GM19328 (cell line): ENCODE results near the gene ZSWIM5.
"Not testable (repeated sequence)": the region's sequence is repeated elsewhere in the genome, so short reads cannot be mapped to it uniquely, and the experiment has no call there.

Experiments
- ATAC-seq: cut with Tn5 transposase; IDR thresholded peaks from one replicate; pipeline ENCODE4 v1.9.1; 2021; ENCODE audit warnings: mild to moderate bottlenecking, moderate library complexity; ENCODE audit not compliant: unreplicated experiment

Gene ZSWIM5

GRCh38 chr1:45097944-45098343 is 108.5 kb downstream of the ZSWIM5 start:
- ATAC-seq, result no peak

DNA sequence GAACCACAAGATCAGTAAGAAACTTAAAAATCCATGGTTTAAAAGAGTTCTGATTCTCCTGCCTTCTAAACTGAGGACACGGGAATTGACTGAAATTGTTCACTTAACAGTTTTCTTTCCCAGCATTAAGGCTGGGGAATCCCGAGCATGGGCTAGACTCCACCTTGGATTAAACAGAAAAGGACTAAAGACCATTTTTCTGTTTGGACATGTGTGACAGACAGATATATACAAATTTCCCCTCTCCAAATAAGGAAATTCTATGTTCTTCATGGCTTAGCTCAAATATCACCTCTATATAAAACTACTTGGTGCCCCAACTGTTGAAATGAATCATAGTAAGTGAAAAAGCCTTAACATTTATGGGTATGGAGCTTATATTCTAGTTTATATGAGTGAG is 109.3 kb downstream of the ZSWIM5 start:
- no peak for ATAC-seq

DNA sequence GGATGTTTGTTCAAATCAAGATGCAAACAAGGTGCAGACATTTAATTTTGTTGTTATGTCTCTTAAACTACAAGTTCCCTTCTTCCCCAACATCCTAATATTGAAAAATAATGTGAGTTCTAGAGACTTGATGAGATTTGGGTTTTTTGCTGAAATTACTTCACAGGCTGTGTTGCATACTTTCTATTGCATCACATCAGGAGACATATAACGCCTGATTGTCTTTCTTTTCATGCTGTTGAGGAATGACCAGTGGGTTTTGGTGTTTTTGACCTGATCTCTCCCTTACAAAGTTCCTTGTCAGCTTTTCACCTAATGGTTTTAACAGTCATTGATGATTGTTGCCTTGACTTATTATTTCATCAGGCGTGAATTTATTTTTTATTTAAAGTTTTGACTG is 111.0 kb downstream of the ZSWIM5 start:
- ATAC-seq, result no peak

DNA sequence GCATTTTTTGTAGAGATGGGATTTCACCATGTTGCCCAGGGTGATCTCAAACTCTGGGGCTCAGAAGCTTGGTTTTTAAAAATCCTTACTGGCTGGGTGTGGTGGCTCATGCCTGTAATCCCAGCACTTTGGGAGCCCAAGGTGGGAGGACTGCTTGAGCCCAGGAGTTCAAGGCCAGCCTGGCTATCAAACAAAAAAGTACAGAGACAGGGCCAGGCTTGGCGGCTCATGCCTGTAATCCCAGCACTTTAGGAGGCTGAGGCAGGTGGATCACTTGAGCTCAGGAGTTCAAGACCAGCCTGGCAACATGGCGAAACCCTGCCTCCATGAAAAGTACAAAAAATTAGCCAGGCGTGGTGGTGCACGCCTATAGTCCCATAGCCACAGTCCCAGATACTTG is 112.0 kb downstream of the ZSWIM5 start:
- not testable (repeated sequence) for ATAC-seq

GRCh38 chr1:45093334-45093733 is 113.1 kb downstream of the ZSWIM5 start:
- no peak for ATAC-seq

DNA sequence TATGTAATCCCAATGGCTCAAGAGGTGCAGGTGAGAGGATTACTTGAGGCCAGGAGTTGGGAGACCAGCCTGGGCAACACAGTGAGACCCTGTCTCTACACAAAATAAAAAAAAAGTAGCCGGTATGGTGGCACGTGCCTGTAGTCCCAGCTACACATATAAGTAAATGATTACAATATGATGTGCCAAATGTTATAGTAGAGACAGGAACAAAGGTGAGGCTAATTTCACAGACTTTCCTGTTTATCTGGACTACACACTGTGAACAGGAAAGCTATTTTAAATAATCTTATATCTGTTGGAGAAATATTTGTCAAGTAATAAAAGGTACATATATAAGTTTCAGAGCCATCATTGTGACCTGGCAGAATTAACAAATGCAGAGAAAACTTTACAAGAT is 116.7 kb downstream of the ZSWIM5 start:
- no peak for ATAC-seq

GRCh38 chr1:45084562-45084961 is 121.8 kb downstream of the ZSWIM5 start:
- no peak for ATAC-seq

GRCh38 chr1:45079533-45079932 is 126.9 kb downstream of the ZSWIM5 start:
- no peak for ATAC-seq

GRCh38 chr1:45076959-45077358 is 129.4 kb downstream of the ZSWIM5 start:
- not testable (repeated sequence) for ATAC-seq

DNA sequence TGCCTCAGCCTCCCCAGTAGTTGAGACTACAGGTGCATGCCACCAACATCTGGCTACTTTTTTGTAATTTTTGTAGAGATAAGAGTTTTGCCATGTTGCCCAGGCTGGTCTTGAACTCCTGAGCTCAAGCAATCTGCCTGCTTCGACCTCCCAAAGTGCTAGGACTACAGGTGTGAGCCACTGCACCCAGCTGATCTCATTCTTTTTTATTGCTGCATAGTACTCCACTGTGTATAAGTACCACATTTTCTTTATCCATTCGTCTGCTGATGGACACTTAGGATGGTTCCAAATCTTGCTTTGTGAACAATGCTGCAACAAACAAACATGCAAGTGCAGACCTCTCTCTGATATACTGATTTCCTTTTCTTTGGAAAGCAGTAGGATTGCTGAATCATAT is 134.8 kb downstream of the ZSWIM5 start:
- ATAC-seq, result no peak

- no peak for ATAC-seq
Measured at GRCh38 chr1:45067806-45068205, 138.6 kb downstream of the ZSWIM5 start.

DNA sequence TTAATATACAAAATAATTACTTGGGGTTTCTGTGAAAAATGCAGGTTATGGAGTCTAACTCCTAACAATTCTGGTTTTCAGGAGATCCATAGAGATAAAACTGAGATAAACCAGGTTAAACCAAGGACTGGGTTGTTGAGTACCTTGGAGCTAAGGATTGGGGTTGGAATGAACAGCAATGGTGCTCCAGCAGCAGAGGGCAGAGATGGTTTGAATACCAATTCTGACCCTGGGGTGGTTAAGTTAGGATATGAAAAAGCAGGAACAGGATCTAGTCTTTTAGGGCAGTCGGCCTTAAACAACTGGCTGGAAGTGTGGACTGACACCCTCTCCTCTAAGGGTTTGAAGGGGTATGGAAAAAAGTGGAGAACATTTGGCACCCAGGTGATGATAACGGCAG is 141.3 kb downstream of the ZSWIM5 start:
- ATAC-seq, result no peak

- not testable (repeated sequence) for ATAC-seq
Measured at GRCh38 chr1:45062463-45062862, 143.9 kb downstream of the ZSWIM5 start.

DNA sequence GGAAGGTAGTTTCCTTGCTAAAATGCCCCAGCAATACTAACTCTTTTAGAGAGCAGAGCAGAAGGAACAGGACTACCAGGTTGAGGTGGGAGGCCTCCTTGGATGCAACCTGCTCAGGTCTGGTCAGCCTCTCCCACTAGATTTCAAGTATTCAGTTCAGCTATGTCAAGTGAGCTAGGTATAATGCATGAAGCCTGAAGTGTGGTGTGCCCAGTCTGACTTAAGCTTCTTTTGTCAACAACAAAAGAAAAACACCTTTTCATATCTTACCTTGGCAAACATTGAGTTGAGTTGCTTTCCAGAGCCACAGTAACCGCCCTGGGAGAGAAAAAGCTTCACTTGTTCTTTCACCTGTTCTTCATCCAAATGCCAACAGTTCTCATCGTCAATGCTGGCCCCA is 146.6 kb downstream of the ZSWIM5 start:
- ATAC-seq, result no peak

GRCh38 chr1:45057542-45057941 is 148.9 kb downstream of the ZSWIM5 start:
- ATAC-seq, result no peak

- ATAC-seq, result no peak
Measured at GRCh38 chr1:45051005-45051772, 155.2 kb downstream of the ZSWIM5 start.

DNA sequence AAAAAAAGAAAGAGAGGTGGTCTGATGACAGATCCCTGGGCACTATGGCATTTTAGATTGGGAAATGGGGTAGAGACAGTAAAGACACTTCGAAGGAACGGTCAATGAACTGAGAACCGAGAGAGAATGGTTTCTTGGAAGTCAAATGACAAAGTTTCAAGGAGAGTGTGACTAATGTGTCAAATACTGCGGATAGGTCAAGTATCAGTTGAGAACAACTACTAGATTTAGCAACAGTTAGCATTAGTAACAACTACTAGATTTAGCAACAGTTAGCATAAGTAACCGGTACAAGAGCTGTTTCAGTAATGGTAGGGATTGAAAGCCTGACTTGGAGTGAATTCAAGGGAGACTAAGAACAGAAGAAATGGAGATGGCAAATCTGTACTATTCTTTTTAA is 159.4 kb downstream of the ZSWIM5 start:
- no peak for ATAC-seq

GRCh38 chr1:45044916-45045315 is 161.5 kb downstream of the ZSWIM5 start:
- ATAC-seq, result no peak

DNA sequence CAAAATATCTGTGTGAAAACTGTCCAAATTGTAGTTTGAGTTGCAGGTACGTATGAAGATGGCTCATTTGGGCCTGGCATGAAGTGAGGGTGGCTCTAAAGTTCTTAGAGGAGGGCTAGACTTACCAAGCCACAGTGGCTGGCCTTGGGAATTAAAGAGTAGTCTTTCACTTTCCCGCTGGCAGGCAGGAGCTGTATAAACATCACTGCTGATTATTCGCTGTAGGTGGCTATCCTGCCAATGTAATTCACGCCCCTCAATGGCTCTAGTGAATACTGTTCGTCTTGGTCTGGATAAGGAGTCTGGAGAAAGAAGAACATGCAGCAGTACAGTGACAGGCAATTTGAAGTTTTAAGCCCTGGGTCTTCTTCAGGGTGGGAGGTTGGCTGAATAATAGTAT is 163.3 kb downstream of the ZSWIM5 start:
- ATAC-seq, result no peak

DNA sequence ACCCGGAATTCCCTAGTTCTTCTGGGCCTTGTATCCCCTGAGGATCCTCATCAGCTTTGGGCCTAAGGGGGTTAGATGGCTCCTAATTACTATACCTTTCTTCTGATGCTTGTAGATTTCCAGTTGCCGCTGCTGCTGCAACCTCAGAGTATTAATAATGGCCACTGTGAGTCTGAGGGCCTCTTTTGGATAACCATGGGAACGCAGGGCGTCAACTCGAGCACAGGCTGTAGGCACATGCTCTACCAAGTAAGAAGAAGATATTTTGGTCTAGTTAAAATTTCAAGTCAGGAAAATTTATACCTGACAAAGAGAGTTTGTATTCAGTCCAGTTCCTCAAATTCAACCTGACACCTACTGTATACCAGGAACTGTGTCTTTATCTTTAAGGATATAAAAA is 166.1 kb downstream of the ZSWIM5 start:
- ATAC-seq, result no peak

- ATAC-seq, result no peak
Measured at GRCh38 chr1:45038661-45039364, 167.6 kb downstream of the ZSWIM5 start.

DNA sequence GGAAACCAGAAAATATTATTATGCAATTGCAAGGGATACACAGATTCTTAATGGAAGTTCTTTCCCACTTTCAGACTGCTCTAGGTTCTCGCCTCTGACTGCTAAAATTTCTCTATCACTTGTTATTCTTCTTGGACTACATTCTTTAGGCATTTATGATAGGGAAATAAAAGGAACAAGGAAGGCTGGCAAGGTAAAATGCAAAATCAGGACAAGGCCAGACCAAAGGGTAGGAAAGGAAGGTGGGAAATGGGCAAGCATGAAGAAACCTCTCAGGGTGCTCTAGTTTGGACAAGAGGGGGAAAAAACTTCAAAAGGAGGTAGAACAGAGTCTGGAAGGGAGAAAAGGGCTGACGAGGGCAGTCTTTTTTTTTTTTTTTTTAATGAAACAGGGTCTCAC is 168.2 kb downstream of the ZSWIM5 start:
- no peak for ATAC-seq

- ATAC-seq, result no peak
Measured at GRCh38 chr1:45037456-45037855, 168.9 kb downstream of the ZSWIM5 start.
